HG03520 (cell line): Measurements from ENCODE around the gene C1QC.

Experiments
- ATAC-seq: cut with Tn5 transposase; IDR thresholded peaks from one replicate; pipeline ENCODE4 v1.9.1; 2021; ENCODE audit warnings: mild to moderate bottlenecking, moderate library complexity; ENCODE audit not compliant: unreplicated experiment

C1QC gene

GRCh38 chr1:22676916-22677583 is 33.6 kb downstream of the C1QC start:
- ATAC-seq: no peak

GRCh38 chr1:22677931-22678896 is 34.8 kb downstream of the C1QC start:
- ATAC-seq: no peak

- no peak for ATAC-seq
Observed at GRCh38 chr1:22680726-22681125, 37.3 kb downstream of the C1QC start.

GRCh38 chr1:22681556-22682276 is 38.3 kb downstream of the C1QC start:
- no peak for ATAC-seq

DNA sequence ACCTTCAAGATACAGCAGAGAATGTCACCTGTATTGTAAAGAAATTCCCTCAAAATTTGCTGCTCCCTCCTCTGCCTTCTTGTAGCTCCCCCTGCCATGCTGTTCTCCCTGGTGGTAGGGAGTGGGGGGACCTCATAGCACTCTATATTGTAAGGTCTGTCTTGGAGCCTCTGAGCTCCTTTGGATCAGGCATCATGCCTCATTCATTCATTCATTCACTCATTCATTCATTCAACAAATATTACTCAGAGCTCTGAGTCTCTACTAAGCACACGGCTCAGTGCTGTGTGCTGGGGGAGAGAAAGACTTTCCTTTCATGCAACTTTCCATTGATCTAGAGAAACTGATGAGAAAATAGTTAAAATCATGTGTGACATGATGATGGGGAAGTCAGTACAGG is 40.1 kb downstream of the C1QC start:
- ATAC-seq: no peak

- no peak for ATAC-seq
Observed at GRCh38 chr1:22685591-22686059, 42.2 kb downstream of the C1QC start.

DNA sequence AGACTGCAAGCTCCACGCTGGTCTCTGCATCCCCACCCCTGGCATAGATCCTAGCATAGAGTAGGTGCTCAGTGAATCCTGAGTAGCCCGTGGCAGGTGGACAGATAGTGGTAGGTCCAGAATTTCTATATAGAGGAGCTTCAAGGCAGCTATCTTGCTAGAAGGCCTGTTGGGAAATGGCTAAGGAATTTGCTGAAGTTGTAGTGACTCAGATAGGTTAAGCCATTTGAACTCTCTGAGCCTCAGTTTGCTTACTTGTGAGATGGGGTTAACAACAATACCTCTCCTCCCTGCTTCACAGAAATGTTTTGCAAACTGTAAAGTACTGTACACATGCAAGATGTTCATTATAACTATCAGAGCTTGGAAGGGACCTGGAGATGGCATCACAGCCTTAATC is 43.8 kb downstream of the C1QC start:
- ATAC-seq: no peak

DNA sequence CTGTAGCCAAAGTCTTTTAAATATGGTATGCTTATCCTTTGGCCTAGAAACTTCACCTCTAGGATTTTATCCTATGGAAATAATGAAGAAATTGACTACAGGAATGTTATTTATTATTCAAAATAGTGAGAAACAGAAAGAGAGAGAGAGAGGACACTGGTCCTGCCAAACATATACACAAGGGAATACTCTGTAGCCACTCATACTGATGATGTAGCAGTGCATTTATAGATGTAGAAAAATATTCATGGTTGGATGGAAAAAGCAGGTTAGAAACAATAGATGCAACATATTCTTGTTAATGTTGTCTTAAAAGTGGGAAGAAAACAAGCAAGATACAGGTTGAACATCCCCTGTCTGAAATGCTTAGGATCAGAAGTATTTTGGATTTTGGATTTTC is 45.0 kb downstream of the C1QC start:
- no peak for ATAC-seq

GRCh38 chr1:22689505-22689904 is 46.1 kb downstream of the C1QC start:
- ATAC-seq: no peak

DNA sequence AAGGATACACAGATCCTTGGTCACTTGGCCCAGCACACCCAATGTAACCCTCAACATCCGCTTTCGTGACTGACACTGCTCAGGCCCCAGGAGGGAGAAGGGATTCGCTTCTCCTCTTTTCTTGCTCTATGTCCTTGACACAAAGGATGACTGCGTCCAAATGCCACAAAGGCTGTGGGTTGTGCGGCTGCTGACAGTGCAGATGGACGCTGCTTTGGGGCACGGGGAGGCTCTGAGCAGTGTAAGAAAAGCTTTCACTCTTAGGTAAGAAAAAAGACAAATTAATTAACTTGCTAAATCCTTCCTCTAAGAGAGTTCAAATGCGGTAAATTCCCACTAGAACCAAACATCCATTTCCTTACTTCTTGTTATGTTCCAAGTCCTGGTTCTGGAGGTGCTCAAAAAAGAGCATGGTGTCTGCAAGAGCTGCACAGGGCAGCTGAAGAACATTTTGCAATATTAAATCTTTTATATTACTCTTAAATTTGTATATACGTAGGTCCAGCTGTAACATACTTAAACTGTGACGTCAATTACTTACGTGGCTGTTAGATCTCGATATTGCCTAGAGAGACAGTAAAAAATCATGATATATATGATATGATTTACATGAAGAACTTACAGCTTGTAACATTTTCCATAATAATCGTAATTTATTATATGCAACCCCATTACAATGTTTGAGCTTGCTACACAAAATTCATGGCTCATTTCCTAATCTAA is 47.8 kb downstream of the C1QC start:
- ATAC-seq: no peak

GRCh38 chr1:22694172-22694571 is 50.7 kb downstream of the C1QC start:
- no peak for ATAC-seq

GRCh38 chr1:22696610-22697009 is 53.2 kb downstream of the C1QC start:
- no peak for ATAC-seq
